SK-N-SH (cell line): Measurements from ENCODE around the gene PLEKHM2. TPM values are rescaled to one million over a fixed set of nuclear protein-coding genes. Genes with fewer than 3 reads are reported as not detected.

ENCODE experiments used
- CTCF ChIA-PET: fragments of 300-600, 350-600 bp; formaldehyde crosslinking; extraction: SDS; loops from one replicate; lab custom pipeline; 2021; lab: Yijun Ruan, JAX
- POLR2A ChIA-PET: fragments of 350-600 bp; sonication (Branson Sonifier 250); formaldehyde crosslinking; extraction: SDS; loops from one replicate; lab custom pipeline; 2020; ENCODE audit warnings: antibody characterized with exemption, inconsistent platforms; lab: Yijun Ruan, JAX
- DNase-seq: peaks from one replicate; pipeline ENCODE4 v3.0.0; 2012
- H2AFZ ChIP-seq: fragments of 200-600 bp; sonication (generic); 2 replicates; pipeline ENCODE4 v1.8.1; 2016; ENCODE audit warnings: antibody characterized with exemption, mild to moderate bottlenecking, low read depth
- H3F3A ChIP-seq: fragments of 200-600 bp; sonication (generic); replicated peaks from 2 replicates; pipeline ENCODE3; 2016; ENCODE audit warnings: antibody characterized with exemption, mild to moderate bottlenecking; ENCODE audit not compliant: insufficient read depth
- H3K27ac ChIP-seq, 2 experiments: fragments of 200-500 bp in 1 of 2; fragments of 200-600 bp in 1 of 2; sonication (Bioruptor generic) in 1 of 2; sonication (generic), shearing (Covaris generic) in 1 of 2; 2 replicates each; pipeline versions ENCODE4 v1.5.1 to v1.6.1; 2014 to 2016; ENCODE audit warnings: low read depth in 2 of 2, inconsistent platforms in 1 of 2, low read length in 1 of 2, mild to moderate bottlenecking in 1 of 2, mixed read lengths in 1 of 2
- H3K27me3 ChIP-seq: fragments of 200-600 bp; sonication (generic), shearing (Covaris generic); 2 replicates; pipeline ENCODE4 v1.6.1; 2016; ENCODE audit warnings: mixed run types; ENCODE audit not compliant: insufficient read depth
- H3K36me3 ChIP-seq, 2 experiments: fragments of 200-500 bp in 1 of 2; fragments of 200-600 bp in 1 of 2; sonication (Bioruptor generic) in 1 of 2; sonication (generic) in 1 of 2; replicated peaks in 1 of 2; 2 replicates each; pipeline versions ENCODE3 to v1.5.1; 2014 to 2016; ENCODE audit warnings: low read length in 1 of 2, mild to moderate bottlenecking in 1 of 2; ENCODE audit not compliant: insufficient read depth in 2 of 2, control insufficient read depth in 1 of 2
- H3K4me1 ChIP-seq, 2 experiments: fragments of 200-500 bp in 1 of 2; fragments of 200-600 bp in 1 of 2; sonication (Bioruptor generic) in 1 of 2; sonication (generic), shearing (Covaris generic) in 1 of 2; 2 replicates each; pipeline versions ENCODE4 v1.5.1 to v1.6.1; 2014 to 2016; ENCODE audit warnings: low read depth in 1 of 2, low read length in 1 of 2, mixed run types in 1 of 2; ENCODE audit not compliant: insufficient read depth in 2 of 2, control insufficient read depth in 1 of 2
- H3K4me2 ChIP-seq: fragments of 200-600 bp; sonication (generic), shearing (Covaris generic); 2 replicates; pipeline ENCODE4 v1.6.1; 2017; ENCODE audit warnings: mixed run types
- H3K4me3 ChIP-seq, 2 experiments: fragments of 200-500 bp in 1 of 2; fragments of 200-600 bp in 1 of 2; sonication (Bioruptor generic) in 1 of 2; sonication (generic), shearing (Covaris generic) in 1 of 2; 2 replicates each; pipeline versions ENCODE4 v1.5.1 to v1.8.1; 2014 to 2016; ENCODE audit warnings: low read depth in 2 of 2, inconsistent platforms in 1 of 2, low read length in 1 of 2, mild to moderate bottlenecking in 1 of 2, mixed read lengths in 1 of 2, moderate library complexity in 1 of 2
- H3K79me2 ChIP-seq: fragments of 200-600 bp; sonication (generic); 2 replicates; pipeline ENCODE4 v1.8.1; 2017; ENCODE audit warnings: mild to moderate bottlenecking; ENCODE audit not compliant: insufficient read depth
- H3K9ac ChIP-seq: fragments of 200-600 bp; sonication (generic); 2 replicates; pipeline ENCODE4 v1.6.1; 2017; ENCODE audit warnings: mixed run types
- H3K9me2 ChIP-seq: fragments of 200-600 bp; sonication (generic); 2 replicates; pipeline ENCODE4 v1.6.1; 2017; ENCODE audit warnings: mixed run types
- H3K9me3 ChIP-seq: fragments of 200-600 bp; sonication (generic); 2 replicates; pipeline ENCODE4 v1.6.1; 2017; ENCODE audit warnings: mixed run types, mild to moderate bottlenecking, moderate library complexity
- H4K20me1 ChIP-seq: fragments of 200-600 bp; sonication (generic); 2 replicates; pipeline ENCODE4 v1.6.1; 2017; ENCODE audit warnings: mild to moderate bottlenecking, mixed run types; ENCODE audit not compliant: insufficient read depth
- EP300 ChIP-seq, 2 experiments: IDR thresholded peaks; 2 replicates each; pipeline versions ENCODE4 v1.4.0 to v1.6.1; 2012; ENCODE audit warnings: borderline replicate concordance in 1 of 2, low read depth in 1 of 2, low read length in 1 of 2
- EZH2phosphoT487 ChIP-seq: fragments of 200-600 bp; sonication (generic); IDR thresholded peaks from 2 replicates; pipeline ENCODE4 v1.6.1; 2017; ENCODE audit warnings: low read depth, mixed run types, mild to moderate bottlenecking, antibody characterized with exemption, moderate library complexity, borderline replicate concordance
- FOSL2 ChIP-seq: IDR thresholded peaks from 2 replicates; pipeline ENCODE4 v1.4.0; 2012; ENCODE audit warnings: low read depth, mild to moderate bottlenecking, moderate library complexity, borderline replicate concordance
- NRF1 ChIP-seq: IDR thresholded peaks from 2 replicates; pipeline ENCODE4 v1.6.1; 2012; ENCODE audit warnings: low read depth, mild to moderate bottlenecking, low read length
- POLR2AphosphoS5 ChIP-seq: IDR thresholded peaks from 2 replicates; pipeline ENCODE4 v1.6.1; 2012; ENCODE audit warnings: low read depth, low read length
- RFX5 ChIP-seq: IDR thresholded peaks from 2 replicates; pipeline ENCODE4 v1.6.1; 2012; ENCODE audit warnings: mild to moderate bottlenecking, improper control_type of control experiment, low read length
- RXRA ChIP-seq: IDR thresholded peaks from 2 replicates; pipeline ENCODE4 v1.4.0; 2012; ENCODE audit warnings: low read depth, mild to moderate bottlenecking, borderline replicate concordance
- SIN3A ChIP-seq: IDR thresholded peaks from 2 replicates; pipeline ENCODE4 v1.6.1; 2012; ENCODE audit warnings: low read depth, mild to moderate bottlenecking, low read length, moderate library complexity, borderline replicate concordance
- TCF12 ChIP-seq: IDR thresholded peaks from 2 replicates; pipeline ENCODE4 v1.4.0; 2012
- TEAD4 ChIP-seq: IDR thresholded peaks from 2 replicates; pipeline ENCODE4 v1.4.0; 2012; ENCODE audit warnings: mild to moderate bottlenecking, borderline replicate concordance; ENCODE audit not compliant: insufficient read depth
- WGBS: methylation state at CpG from one replicate; pipeline ENCODE4 v1.1.6; 2017; ENCODE audit warnings: low lambda C conversion rate; 5-methylcytosine and 5-hydroxymethylcytosine counted together
- polyA plus RNA-seq, 3 experiments: library from polyadenylated mRNA; depleted of rRNA; stranded (reverse); fragments of >200 nt; gene quantifications; 2 replicates each; pipeline ENCODE4 v1.2.3, GENCODE V29; 2012
- TF ChIP-seq, protein P1 (sequence below): fragments of 200-600 bp; sonication (generic); IDR thresholded peaks from 2 replicates; pipeline ENCODE4 v1.6.1; 2017; ENCODE audit warnings: antibody characterized with exemption, mild to moderate bottlenecking, moderate library complexity
- TF ChIP-seq, protein P2 (sequence below): IDR thresholded peaks from 2 replicates; pipeline ENCODE4 v1.6.1; 2012; ENCODE audit warnings: mild to moderate bottlenecking, low read depth, low read length, moderate library complexity
- TF ChIP-seq, protein P3 (sequence below): IDR thresholded peaks from 2 replicates; pipeline ENCODE4 v1.4.0; 2012; ENCODE audit warnings: low read depth, borderline replicate concordance
- TF ChIP-seq, protein P4 (sequence below): fragments of 150-350 bp; IDR thresholded peaks from 2 replicates; pipeline ENCODE4 v1.6.1; 2016; ENCODE audit warnings: mild to moderate bottlenecking, low read depth, low read length

Gene PLEKHM2
- polyA plus RNA-seq, 1 of the 3 experiments (the other 2 are of a cell fraction): 38.9 TPM

DNA sequence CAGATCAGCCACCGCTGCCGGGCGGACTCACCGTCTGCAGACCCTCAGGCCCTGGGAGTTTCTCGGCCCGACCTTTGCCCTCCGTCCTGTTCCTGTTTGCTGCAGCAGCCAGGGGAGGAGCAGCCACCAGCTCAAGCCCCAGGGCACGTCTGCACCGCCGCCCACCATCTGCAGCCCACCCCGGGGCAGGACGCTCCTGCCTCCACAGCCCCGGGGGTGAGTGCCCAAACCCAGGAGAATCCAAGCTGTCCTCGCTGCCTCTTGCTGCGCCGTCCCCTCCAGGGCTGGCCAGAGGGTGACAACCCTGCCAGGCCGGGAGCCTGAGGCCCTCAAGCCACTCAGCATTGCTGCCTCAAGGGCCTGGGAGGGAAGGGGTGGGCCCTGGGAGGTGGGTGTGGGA lies 50.8 kb downstream of the PLEKHM2 start:
- POLR2A ChIA-PET: no interaction called here
- TF ChIP-seq EP300 (IDR thresholded peaks at IDR 0.05; ENCODE audit: borderline replicate concordance in 1 of 2, low read depth in 1 of 2, low read length in 1 of 2) (no peak), RFX5 (no peak), RXRA (no peak), NRF1 (no peak), POLR2AphosphoS5 (no peak), EZH2phosphoT487 (no peak), TEAD4 (no peak), TCF12 (no peak), FOSL2 (no peak), SIN3A (no peak)
- TF ChIP-seq, protein P1, sequence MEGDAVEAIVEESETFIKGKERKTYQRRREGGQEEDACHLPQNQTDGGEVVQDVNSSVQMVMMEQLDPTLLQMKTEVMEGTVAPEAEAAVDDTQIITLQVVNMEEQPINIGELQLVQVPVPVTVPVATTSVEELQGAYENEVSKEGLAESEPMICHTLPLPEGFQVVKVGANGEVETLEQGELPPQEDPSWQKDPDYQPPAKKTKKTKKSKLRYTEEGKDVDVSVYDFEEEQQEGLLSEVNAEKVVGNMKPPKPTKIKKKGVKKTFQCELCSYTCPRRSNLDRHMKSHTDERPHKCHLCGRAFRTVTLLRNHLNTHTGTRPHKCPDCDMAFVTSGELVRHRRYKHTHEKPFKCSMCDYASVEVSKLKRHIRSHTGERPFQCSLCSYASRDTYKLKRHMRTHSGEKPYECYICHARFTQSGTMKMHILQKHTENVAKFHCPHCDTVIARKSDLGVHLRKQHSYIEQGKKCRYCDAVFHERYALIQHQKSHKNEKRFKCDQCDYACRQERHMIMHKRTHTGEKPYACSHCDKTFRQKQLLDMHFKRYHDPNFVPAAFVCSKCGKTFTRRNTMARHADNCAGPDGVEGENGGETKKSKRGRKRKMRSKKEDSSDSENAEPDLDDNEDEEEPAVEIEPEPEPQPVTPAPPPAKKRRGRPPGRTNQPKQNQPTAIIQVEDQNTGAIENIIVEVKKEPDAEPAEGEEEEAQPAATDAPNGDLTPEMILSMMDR: no peak
- TF ChIP-seq, protein P2, sequence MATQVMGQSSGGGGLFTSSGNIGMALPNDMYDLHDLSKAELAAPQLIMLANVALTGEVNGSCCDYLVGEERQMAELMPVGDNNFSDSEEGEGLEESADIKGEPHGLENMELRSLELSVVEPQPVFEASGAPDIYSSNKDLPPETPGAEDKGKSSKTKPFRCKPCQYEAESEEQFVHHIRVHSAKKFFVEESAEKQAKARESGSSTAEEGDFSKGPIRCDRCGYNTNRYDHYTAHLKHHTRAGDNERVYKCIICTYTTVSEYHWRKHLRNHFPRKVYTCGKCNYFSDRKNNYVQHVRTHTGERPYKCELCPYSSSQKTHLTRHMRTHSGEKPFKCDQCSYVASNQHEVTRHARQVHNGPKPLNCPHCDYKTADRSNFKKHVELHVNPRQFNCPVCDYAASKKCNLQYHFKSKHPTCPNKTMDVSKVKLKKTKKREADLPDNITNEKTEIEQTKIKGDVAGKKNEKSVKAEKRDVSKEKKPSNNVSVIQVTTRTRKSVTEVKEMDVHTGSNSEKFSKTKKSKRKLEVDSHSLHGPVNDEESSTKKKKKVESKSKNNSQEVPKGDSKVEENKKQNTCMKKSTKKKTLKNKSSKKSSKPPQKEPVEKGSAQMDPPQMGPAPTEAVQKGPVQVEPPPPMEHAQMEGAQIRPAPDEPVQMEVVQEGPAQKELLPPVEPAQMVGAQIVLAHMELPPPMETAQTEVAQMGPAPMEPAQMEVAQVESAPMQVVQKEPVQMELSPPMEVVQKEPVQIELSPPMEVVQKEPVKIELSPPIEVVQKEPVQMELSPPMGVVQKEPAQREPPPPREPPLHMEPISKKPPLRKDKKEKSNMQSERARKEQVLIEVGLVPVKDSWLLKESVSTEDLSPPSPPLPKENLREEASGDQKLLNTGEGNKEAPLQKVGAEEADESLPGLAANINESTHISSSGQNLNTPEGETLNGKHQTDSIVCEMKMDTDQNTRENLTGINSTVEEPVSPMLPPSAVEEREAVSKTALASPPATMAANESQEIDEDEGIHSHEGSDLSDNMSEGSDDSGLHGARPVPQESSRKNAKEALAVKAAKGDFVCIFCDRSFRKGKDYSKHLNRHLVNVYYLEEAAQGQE: no peak
- TF ChIP-seq, protein P3, sequence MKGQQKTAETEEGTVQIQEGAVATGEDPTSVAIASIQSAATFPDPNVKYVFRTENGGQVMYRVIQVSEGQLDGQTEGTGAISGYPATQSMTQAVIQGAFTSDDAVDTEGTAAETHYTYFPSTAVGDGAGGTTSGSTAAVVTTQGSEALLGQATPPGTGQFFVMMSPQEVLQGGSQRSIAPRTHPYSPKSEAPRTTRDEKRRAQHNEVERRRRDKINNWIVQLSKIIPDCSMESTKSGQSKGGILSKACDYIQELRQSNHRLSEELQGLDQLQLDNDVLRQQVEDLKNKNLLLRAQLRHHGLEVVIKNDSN: no peak
- TF ChIP-seq, protein P4, sequence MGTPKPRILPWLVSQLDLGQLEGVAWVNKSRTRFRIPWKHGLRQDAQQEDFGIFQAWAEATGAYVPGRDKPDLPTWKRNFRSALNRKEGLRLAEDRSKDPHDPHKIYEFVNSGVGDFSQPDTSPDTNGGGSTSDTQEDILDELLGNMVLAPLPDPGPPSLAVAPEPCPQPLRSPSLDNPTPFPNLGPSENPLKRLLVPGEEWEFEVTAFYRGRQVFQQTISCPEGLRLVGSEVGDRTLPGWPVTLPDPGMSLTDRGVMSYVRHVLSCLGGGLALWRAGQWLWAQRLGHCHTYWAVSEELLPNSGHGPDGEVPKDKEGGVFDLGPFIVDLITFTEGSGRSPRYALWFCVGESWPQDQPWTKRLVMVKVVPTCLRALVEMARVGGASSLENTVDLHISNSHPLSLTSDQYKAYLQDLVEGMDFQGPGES: no peak
- 95% methylated on average over 7 of the region's 17 CpGs for WGBS
- peaks cover 0 to 37% of the 10 kb centered on the region in 2 experiments; a peak in 1 of 4 replicates for H3K4me1 ChIP-seq
- no peaks in the 10 kb centered on the region for H3K9me3 ChIP-seq
- no peak overlapping the region for H3K4me2 ChIP-seq
- no peaks in the 10 kb centered on the region for H4K20me1 ChIP-seq
- no peak overlapping the region for H3K4me3 ChIP-seq
- H3F3A ChIP-seq: no peaks in the 10 kb centered on the region
- no peak for DNase-seq
- H3K27ac ChIP-seq: no peak overlapping the region; a peak in 1 of 4 replicates
- H3K36me3 ChIP-seq: peaks cover 0 to 39% of the 10 kb centered on the region in 2 experiments
- no peak overlapping the region for H3K9ac ChIP-seq
- H2AFZ ChIP-seq: no peak overlapping the region
- no peaks in the 10 kb centered on the region for H3K9me2 ChIP-seq
- CTCF ChIA-PET: interaction anchor here (1.5 kb wide), 1 partner anchor 20 kb away, joined by 3 read pairs; no protein-coding TSS in a partner anchor
- H3K27me3 ChIP-seq: no peaks in the 10 kb centered on the region
- no peaks in the 10 kb centered on the region for H3K79me2 ChIP-seq
